Measurements from ENCODE around the gene TXNDC11. TPM values are rescaled to one million over a fixed set of nuclear protein-coding genes. Genes with fewer than 3 reads are reported as not detected.

TXNDC11 gene
- polyA plus RNA-seq, 2 of the 4 experiments (the other 2 are of a cell fraction): 22.7 to 42.4 TPM

- Histone ChIP-seq H3K27ac (no peak overlapping the region), H3K9me3 (no peaks in the 10 kb centered on the region), H3K4me3 (no peak overlapping the region), H3K4me1 (peaks cover 27% of the 10 kb centered on the region), H3K4me2 (no peak overlapping the region)
- TF ChIP-seq EP300 (IDR thresholded peaks at IDR 0.05): no peak
- no peak for TF ChIP-seq ZNF302 (CRISPR knock-in tag; IDR thresholded peaks at IDR 0.05)
- no peak for TF ChIP-seq USF2 (IDR thresholded peaks at IDR 0.05)
- ChIA-PET CTCF (interaction anchor here (0.5 to 3.6 kb wide), 9 partner anchors 9 to 734 kb away, joined by 3 to 22 read pairs (median 4); no protein-coding TSS in a partner anchor), POLR2A (no interaction called here)
- ATAC-seq (no peak), FAIRE-seq (no peak), DNase-seq (ENCODE audit: low read depth in 1 of 2, low spot score in 1 of 2) (no peak)
- 97% methylated on average over 12 of the region's 12 CpGs for WGBS (ENCODE audit: missing lambda C conversion rate)
Observed at GRCh38 chr16:11697319-11697718, 45.3 kb downstream of the TXNDC11 start.

GRCh38 chr16:11696266-11697012 lies 46.2 kb downstream of the TXNDC11 start:
- Histone ChIP-seq H3K4me3 (no peak overlapping the region), H3K27ac (no peak overlapping the region), H3K9me3 (no peaks in the 10 kb centered on the region), H3K4me1 (peaks cover 27% of the 10 kb centered on the region), H3K4me2 (no peak overlapping the region)
- WGBS (ENCODE audit: missing lambda C conversion rate): 94% methylated on average over 12 of the region's 12 CpGs
- no peak for TF ChIP-seq SREBF2 (IDR thresholded peaks at IDR 0.05)
- TF ChIP-seq MAFK (IDR thresholded peaks at IDR 0.05; ENCODE audit: partially characterized antibody): peak; percentile 11
- ChIA-PET CTCF (interaction anchor here (0.5 to 3.6 kb wide), 7 partner anchors 8 to 733 kb away, joined by 3 to 22 read pairs (median 4); no protein-coding TSS in a partner anchor), POLR2A (no interaction called here)
- FAIRE-seq (no peak), DNase-seq (ENCODE audit: low read depth in 1 of 2, low spot score in 1 of 2) (no peak), ATAC-seq (no peak)

DNA sequence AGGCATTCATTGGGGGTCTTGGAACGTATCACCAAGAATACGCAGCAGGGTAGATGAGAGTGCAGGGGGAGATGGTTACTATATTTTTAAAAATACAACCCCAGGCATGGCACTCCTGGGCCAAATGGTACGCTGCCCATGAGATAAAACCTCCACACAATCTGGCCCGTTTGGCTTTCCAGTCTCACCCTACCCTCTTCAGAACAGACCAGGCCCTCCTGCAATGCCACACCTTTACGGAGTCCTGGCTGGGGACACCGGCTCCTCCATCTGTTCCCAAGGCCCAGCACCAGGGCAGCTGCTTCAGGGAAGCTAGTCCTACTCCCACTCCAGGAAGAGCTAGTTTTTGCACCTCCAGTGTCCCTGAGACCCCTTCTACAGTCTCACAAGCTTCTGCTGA lies 50.0 kb downstream of the TXNDC11 start:
- H3K27ac ChIP-seq: no peak overlapping the region
- no peak for DNase-seq (ENCODE audit: low read depth in 1 of 2, low spot score in 1 of 2)
- ATAC-seq: no peak
- peaks cover 14% of the 10 kb centered on the region for H3K4me1 ChIP-seq
- no peak for FAIRE-seq
- H3K4me3 ChIP-seq: no peak overlapping the region
- POLR2A ChIA-PET: no interaction called here
- 97% methylated on average over 6 of the region's 6 CpGs for WGBS (ENCODE audit: missing lambda C conversion rate)
- no peaks in the 10 kb centered on the region for H3K9me3 ChIP-seq
- CTCF ChIA-PET: interaction anchor here (0.6 kb wide), 1 partner anchor 296 kb away, joined by 3 read pairs; no protein-coding TSS in a partner anchor
- no peak overlapping the region for H3K4me2 ChIP-seq
- TF ChIP-seq E2F6 (IDR thresholded peaks at IDR 0.05; ENCODE audit: borderline replicate concordance, low read depth) (no peak), JUN (IDR thresholded peaks at IDR 0.05) (no peak), MAFK (IDR thresholded peaks at IDR 0.05; ENCODE audit: partially characterized antibody) (no peak), FOXS1 (CRISPR knock-in tag; IDR thresholded peaks at IDR 0.05) (no peak), FOSB (CRISPR knock-in tag; IDR thresholded peaks at IDR 0.05) (no peak), GATA3 (IDR thresholded peaks at IDR 0.05; ENCODE audit: borderline replicate concordance) (no peak)

DNA sequence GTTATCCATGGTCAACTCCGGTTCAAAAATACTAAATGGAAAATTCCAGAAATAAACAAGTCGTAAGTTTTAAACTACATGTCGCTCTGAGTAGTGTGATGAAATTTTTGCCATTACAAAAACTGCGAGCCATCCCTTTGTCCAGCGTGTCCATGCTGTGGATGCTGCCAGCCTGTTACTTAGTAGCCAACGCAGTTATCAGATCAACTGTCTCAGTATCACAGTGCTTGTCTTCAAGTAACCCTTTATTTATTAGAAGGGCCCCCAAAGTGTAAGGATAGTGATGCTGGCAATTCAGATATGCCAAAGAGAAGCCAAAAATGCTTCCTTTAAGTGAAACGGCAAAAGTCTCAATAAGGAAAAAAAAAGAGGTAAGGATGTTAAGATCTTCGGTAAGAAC lies 50.5 kb downstream of the TXNDC11 start:
- no peak for ATAC-seq
- CTCF ChIA-PET: interaction anchor here (0.6 to 1.6 kb wide), 3 partner anchors 22 to 296 kb away, joined by 3 to 8 read pairs (median 4); no protein-coding TSS in a partner anchor
- no peaks in the 10 kb centered on the region for H3K9me3 ChIP-seq
- no peak overlapping the region for H3K4me3 ChIP-seq
- H3K4me1 ChIP-seq: peaks cover 14% of the 10 kb centered on the region
- 89% methylated on average over 8 of the region's 8 CpGs for WGBS (ENCODE audit: missing lambda C conversion rate)
- TF ChIP-seq MYC (IDR thresholded peaks at IDR 0.05; ENCODE audit: borderline replicate concordance, low read length): no peak
- no peak for TF ChIP-seq MAZ (IDR thresholded peaks at IDR 0.05; ENCODE audit: borderline replicate concordance, low read depth, low read length)
- TF ChIP-seq NPAS2 (CRISPR knock-in tag; IDR thresholded peaks at IDR 0.05; ENCODE audit: borderline replicate concordance): no peak
- TF ChIP-seq, protein P1, sequence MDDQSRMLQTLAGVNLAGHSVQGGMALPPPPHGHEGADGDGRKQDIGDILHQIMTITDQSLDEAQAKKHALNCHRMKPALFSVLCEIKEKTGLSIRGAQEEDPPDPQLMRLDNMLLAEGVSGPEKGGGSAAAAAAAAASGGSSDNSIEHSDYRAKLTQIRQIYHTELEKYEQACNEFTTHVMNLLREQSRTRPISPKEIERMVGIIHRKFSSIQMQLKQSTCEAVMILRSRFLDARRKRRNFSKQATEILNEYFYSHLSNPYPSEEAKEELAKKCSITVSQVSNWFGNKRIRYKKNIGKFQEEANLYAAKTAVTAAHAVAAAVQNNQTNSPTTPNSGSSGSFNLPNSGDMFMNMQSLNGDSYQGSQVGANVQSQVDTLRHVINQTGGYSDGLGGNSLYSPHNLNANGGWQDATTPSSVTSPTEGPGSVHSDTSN (IDR thresholded peaks at IDR 0.05): no peak
- TF ChIP-seq SMC3 (IDR thresholded peaks at IDR 0.05): no peak
- no peak for TF ChIP-seq POLR2A (IDR thresholded peaks at IDR 0.05; ENCODE audit: low read length)
- TF ChIP-seq NFE2L2 (conservative IDR thresholded peaks at IDR 0.05; ENCODE audit: low read length): no peak
- no peak for TF ChIP-seq FOSL2 (IDR thresholded peaks at IDR 0.05)
- no peak for TF ChIP-seq FOSL2 (CRISPR knock-in tag; IDR thresholded peaks at IDR 0.05)
- no peak for TF ChIP-seq CEBPB (IDR thresholded peaks at IDR 0.05)
- TF ChIP-seq, protein P2, sequence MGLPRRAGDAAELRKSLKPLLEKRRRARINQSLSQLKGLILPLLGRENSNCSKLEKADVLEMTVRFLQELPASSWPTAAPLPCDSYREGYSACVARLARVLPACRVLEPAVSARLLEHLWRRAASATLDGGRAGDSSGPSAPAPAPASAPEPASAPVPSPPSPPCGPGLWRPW (IDR thresholded peaks at IDR 0.05): no peak
- no peak for TF ChIP-seq TFCP2L1 (CRISPR knock-in tag; IDR thresholded peaks at IDR 0.05)
- TF ChIP-seq TP53 (CRISPR knock-in tag; IDR thresholded peaks at IDR 0.05): no peak
- no peak for TF ChIP-seq BCL3 (IDR thresholded peaks at IDR 0.05)
- TF ChIP-seq ZFP36 (IDR thresholded peaks at IDR 0.05; ENCODE audit: borderline replicate concordance, partially characterized antibody): no peak
- no peak for TF ChIP-seq HOXB13 (CRISPR knock-in tag; IDR thresholded peaks at IDR 0.05; ENCODE audit: low read depth)
- no peak for TF ChIP-seq RCOR1 (IDR thresholded peaks at IDR 0.05; ENCODE audit: low read depth, low read length)
- H3K4me2 ChIP-seq: no peak overlapping the region
- no peak overlapping the region for H3K27ac ChIP-seq
- FAIRE-seq: no peak
- POLR2A ChIA-PET: no interaction called here
- DNase-seq (ENCODE audit: low read depth in 1 of 2, low spot score in 1 of 2): no peak

All from A549 (cell line).